Activated CD4-positive, alpha-beta T cell treated with anti-CD3 and anti-CD28 coated beads for 1 hour (primary cell): ENCODE measurements around the gene AKAP13.

ENCODE experiments used
- DNase-seq: peaks from one replicate; pipeline ENCODE4 v3.0.0-alpha.2; 2020

The AKAP13 gene

DNA sequence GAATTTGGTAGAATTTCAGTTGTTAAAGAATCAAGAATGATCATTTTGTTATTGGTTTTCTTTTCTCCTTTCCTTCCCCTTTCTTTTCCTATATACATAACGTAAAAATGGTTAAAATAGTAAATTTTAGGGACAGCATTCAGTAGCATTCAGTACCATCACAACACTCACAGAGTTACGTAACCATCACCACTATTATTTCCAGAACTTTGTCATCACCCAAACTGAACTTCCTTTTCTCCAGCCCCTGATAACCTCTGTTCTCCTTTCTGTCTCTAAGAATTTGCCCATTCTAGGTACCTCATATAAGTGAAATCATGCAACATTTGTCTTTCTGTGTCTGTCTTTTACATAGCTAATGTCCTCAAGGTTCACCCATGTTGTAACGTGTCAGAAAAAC is 165.3 kb downstream of the AKAP13 start:
- DNase-seq, result no peak

DNA sequence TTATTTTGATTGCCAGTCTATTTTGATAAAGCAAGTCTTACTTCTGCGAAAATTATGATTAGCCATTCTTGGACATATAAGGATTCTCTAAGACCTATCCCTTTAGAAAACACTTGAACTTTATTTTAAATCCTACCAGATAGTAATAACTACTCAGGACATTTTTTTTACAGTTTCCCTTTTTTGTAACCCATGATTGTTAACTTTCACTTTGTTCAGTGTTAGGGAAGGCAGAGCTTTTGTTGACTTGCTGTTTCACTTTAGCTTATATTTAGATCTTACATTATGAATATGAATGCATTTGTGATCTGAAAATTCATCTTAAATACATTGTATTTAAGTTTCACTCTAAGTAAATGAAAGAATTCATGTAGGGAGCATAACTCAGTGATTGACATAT is 167.0 kb downstream of the AKAP13 start:
- DNase-seq, result no peak

DNA sequence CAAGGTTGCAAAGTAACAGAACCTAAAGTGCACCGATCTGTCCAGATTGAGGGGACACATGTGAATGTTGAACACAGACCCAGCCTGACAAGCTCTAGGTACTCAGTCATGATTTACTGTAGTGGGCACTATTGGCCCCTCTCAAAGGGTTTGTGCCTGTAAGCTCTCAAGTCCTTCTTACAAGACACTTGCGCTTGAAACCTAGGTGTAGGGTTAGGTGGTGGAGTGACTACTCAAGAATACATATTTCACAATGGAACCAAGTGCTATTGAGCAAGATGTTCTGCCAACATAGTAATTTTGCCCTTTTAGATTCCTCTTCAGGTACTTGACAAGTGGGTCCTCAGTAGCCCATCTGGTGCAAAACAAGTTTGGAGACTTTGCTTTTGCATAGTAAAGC is 169.9 kb downstream of the AKAP13 start:
- no peak for DNase-seq

DNA sequence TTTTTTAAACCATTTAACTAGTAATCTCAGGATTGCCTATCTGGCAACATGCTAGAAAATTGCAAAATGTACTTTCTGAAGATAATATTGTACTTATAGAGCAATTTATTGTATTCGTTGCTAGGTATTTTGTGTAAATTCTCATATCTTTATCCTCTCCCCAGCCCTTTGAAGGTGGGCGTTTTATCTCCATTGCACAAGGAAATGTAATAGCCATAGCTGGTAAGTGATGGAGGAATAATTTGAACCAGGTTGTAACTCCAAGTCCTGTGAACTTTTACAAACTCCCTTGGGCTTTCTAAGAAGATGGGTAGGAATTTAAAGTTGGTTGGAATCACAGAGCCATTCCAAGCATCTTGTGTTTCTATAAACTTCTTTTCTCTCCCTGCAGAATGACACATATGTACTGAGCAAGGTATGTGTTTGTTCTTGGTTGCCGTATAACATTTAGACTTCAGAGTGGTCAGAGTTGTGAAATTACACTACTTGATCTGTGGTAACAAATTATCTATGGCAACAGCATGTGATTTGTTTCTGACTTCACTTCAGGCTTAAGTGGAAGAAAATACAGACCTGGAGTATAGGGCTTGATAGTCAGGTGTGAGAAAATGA is 170.9 kb downstream of the AKAP13 start:
- DNase-seq, result no peak

DNA sequence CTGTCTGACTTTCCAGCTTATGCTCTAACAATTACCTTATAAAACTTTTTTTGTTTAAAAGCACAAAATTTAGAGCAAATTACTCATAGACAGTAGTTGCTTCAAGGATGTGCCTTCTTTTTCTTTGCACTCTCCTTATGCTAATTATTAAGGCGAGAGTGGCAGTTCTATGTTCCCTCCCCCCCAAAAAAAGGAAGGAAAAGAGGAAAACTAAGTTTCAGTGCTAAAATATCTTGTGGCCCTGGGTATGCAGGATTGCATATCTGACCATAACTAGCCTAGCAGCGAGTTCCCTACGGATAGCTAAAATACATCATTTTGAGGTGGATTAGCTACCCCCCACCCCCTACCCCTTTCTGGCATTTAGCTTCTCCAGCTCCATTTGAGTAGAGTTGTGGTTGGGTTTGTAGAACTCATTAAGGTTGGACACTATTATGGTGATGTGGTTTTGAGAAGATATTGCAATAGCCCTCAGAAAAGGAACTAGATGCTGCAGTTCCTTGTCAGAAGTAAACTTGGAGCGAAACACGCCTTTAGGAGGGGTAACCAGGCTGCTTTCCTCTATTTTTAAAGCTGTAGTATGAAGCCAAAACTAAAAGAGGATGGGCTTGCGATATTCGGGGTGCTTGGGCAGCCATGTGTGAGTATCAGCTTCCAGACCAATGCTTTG is 174.6 kb downstream of the AKAP13 start:
- DNase-seq, result no peak

DNA sequence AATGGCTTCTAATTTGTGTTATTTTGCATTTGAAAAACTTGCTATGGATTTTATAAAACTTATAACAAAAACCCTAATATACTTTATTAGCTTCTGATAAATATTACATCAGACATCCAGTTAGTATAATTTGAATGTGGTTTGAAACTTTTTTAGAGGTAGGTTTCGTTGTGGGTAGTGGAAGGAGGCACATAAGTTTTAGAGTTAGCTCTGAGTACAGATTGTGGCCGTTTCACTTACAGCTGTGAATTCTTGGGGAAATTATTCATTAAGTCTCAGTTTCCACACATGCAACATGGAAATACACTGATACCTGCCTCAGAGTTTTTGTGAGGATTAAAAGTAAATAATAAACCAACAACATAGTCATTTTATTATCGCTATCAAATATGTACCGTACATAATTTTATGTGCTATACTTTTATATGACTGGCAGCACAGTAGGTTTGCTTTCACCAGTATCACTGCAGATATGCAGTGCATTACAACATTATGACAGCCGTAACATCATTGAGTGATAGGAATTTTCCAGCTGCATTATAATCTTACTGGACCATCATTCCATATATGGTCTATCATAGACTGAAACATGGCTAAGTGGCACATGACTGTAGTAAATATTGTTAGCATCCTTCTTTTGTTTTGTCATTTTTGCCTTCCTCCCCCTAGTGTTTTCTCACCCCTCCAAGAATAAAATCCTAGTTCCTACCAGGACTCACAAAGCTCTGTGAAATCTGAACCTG is 175.6 kb downstream of the AKAP13 start:
- no peak for DNase-seq

DNA sequence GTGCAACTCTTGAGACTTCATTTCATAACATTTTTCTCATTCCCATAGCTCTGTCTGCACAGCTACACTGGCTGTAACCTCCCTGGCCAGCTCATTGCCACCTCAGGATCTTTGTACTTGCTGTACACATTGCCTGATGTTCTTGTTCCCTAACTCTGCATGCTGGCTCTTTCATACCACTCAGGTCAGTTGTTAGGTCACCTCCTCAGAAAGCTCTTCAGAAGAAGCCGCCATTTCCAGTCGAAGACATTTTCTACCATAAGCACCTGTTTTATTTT is 176.2 kb downstream of the AKAP13 start:
- no peak for DNase-seq

DNA sequence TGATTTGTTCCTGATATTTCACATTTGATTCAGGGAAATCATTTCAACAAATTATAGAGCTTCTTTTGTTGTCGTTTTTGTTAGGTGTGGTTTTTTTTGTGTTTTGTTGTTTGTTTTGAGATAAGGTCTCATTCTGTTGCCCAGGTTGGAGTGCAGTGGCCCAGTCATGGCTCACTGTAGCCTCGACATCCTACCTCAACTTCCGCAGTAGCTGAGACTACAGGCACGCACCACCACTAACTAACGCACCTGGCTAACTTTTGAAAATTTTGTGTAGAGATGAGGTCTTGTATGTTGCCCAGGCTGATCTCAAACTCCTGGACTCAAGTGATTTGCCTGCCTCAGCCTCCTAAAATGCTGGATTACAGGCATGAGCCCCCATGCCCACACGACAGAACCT is 177.0 kb downstream of the AKAP13 start:
- no peak for DNase-seq

DNA sequence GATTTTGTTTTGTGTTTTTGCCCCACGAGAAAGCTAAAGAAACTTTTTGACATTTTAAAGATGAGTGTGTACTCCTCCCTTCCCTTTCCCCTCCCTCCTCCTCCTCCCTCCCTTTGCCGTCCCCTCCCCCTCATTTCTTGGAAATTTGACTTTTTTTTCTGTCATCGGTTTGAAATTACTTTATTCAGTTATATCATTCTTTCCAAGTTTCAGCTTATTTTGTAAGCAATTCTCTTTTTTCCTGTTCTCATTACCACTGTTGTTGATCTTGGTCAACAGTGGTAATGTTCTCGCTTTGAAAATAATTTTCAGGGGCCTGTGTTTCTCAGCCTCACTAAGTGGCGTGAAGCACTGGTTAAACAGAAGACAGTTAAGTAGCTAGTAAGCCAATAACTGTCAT is 178.4 kb downstream of the AKAP13 start:
- no peak for DNase-seq

DNA sequence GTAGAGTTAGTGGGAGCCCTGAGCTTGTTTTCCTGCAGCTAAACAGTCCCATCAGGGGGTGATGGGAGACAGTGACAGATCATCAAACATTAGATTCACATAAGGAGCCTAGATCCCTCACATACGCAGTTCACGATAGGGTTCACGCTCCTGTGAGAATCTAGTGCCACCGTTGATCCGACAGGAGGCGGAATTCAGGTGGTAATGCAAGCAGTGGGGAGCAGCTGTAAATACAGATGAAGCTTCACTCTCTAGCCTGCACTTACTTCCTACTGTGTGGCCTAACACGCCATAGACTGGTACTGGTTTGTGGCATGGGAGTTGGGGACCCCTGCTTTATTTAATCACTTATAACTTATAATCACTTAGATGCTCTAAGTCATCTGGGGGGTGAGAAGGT is 179.1 kb downstream of the AKAP13 start:
- DNase-seq, result no peak

DNA sequence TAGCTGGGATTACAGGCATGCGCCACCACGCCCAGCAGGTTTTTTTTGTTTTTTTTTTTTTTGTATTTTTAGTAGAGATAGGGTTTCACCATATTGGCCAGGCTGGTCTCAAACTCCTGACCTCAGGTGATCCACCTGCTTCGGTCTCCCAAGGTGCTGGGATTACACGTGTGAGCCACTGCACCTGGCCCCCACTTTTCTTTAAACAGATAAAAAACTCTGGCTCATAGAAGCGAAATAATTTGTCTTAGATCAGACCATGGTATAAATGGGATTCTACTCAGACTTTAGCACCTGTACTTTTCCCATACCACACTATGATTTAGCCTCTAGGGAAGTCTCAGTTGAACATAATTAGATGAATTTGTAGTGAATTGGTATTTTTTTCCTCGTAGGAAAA is 182.4 kb downstream of the AKAP13 start:
- DNase-seq, result no peak

DNA sequence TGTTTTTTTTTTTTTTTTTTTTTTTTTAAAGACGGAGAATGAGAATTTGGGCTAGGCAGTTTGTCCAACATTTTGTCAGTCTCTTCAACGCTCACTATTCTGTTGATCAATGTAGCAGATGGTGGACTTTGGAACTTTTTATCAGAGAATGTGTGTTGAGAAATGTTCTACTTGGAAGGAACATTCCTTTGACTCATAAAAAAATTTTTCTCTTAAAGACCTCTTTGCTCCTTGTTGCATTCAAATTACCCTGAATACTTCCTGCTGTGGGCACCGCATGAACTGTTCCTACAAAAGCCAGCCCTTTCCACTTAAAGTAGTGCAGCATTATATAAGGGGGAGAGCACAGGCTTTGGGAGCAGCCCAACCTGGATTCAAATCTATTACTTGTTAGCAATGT is 182.9 kb downstream of the AKAP13 start:
- no peak for DNase-seq

DNA sequence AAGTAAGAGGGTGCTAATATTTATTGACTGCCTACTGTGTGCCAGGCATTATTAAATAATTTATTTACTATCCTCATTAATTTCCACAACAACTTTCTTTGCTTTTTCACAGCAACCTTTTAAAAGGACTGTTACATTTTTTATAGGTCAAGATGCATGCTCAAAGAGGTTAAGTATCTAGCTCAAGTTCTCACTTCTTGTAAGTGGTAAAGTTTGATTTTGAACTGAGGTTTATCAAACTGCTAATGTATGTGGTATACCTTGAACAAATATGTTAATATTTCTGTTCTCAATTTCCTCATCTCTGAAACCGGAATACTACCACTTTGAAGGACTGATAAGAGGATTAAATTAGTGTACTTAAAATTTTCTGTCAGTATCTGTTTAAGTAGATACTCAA is 183.3 kb downstream of the AKAP13 start:
- no peak for DNase-seq

DNA sequence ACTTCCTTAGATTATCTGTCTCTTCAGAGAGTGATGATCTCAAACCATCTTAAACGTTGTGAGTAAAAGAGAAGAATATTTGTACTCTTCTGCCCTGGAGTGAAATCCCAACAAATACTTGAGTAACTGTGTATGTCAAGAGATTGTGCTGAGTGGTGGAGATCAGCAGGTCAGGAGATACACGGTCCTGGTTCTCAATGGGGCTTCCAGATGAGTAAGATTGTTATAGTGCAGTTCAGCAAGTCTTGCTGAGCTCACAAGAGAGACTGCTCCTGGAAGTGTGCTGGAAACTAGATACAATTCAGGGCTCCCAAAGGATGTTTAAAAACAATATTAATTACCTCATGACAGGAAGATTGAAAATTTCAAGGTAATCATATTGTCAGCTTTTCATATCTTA is 184.3 kb downstream of the AKAP13 start:
- DNase-seq, result no peak

DNA sequence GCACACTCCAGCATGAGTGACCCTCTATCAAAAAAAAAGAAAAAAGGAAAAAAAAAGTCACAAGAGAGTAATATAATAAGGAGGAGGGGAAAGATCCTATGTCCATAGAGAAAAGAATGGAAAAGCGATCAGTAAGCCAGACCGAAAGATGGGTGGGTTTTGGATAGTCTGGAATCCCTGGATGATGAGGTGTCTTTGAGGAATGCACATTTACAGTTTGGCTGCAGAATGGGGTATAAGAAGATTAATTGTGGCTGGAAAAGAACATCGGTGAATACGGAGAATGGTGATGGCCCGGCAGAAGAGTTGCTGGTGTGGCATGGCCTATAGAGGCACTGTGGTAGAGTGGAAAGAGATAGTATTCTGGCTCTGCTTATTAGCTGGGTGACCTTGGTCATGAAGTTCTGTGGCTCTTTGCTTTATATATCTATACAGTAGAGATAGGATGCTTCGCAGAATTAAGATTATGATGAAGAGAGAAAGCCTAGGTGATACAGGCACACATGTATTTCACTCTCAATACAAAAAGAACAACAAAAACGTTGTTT is 187.9 kb downstream of the AKAP13 start:
- no peak for DNase-seq

DNA sequence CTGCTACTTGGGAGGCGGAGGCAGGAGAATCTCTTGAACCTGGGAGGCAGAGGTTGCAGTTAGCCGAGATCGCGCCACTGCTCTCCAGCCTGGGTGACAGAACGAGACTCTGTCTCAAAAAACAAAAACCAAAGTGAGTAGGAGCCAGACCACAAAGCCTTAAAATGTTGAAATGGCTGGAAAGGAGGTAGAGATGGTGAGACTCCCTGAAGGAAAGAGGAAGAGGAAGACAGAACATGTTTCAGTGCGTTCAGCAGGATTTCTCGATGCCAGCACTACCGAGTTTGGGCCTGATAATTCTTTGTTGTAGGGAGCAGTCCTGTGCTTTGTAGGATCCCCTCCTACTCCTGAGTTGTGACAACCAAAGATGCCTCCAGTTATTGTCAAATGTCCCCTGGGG is 189.9 kb downstream of the AKAP13 start:
- no peak for DNase-seq

DNA sequence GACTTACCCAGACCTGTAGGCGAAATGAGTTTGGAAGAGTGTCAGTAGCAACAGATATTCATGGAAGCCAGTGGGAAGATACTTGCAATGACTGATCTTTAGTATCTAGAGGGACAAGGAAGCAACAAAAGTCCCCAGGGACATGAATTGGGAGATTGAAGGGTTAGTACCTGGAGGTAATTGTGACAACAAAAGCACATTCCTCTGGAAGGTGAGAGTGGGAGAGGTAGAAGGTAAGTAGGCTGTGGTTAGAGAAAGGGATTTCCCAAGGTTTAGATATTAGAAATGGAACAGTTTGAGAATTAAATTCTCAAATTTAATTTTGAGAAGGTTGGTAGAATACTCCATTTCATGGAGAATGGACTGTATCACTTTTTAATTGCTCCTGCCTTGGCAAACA is 191.4 kb downstream of the AKAP13 start:
- DNase-seq, result no peak

DNA sequence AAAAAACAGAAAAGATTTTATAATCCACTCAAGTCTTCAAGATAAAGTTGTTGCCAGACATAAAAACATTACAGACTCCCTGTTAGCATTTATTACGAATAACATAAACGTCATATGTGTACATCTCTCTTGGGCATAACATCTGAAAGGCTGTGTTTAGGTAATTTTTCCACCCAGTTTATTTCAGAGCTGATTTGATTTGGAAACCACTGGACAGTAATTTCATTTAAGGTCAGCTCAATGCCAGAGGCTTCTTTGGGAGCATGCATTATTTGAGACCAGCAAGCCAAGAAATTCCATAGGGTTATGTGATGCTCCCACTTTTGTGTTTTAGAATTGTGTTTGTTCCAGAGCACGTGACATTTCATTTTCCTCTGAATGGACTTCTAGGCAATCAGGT is 196.0 kb downstream of the AKAP13 start:
- DNase-seq, result no peak

DNA sequence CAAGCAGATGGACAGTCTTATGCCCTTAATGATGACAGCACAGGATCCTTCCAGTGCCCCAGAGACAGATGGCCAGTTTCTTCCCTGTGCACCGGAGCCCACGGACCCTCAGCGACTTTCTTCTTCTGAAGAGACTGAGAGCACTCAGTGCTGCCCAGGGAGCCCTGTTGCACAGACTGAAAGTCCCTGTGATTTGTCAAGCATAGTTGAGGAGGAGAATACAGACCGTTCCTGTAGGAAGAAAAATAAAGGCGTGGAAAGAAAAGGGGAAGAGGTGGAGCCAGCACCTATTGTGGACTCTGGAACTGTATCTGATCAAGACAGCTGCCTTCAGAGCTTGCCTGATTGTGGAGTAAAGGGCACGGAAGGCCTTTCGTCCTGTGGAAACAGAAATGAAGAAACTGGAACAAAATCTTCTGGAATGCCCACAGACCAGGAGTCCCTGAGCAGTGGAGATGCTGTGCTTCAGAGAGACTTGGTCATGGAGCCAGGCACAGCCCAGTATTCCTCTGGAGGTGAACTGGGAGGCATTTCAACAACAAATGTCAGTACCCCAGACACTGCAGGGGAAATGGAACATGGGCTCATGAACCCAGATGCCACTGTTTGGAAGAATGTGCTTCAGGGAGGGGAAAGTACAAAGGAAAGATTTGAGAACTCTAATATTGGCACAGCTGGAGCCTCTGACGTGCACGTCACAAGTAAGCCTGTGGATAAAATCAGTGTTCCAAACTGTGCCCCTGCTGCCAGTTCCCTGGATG is 198.7 kb downstream of the AKAP13 start:
- DNase-seq, result no peak

DNA sequence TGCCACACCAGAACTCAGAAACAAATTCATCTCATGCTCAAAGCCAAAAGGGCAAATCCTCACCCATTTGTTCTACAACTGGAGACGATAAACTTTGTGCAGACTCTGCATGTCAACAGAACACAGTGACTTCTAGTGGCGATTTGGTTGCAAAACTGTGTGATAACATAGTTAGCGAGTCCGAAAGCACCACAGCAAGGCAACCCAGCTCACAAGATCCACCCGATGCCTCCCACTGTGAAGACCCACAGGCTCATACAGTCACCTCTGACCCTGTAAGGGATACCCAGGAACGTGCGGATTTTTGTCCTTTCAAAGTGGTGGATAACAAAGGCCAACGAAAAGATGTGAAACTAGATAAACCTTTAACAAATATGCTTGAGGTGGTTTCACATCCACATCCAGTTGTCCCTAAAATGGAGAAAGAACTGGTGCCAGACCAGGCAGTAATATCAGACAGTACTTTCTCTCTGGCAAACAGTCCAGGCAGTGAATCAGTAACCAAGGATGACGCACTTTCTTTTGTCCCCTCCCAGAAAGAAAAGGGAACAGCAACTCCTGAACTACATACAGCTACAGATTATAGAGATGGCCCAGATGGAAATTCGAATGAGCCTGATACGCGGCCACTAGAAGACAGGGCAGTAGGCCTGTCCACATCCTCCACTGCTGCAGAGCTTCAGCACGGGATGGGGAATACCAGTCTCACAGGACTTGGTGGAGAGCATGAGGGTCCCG is 199.7 kb downstream of the AKAP13 start:
- DNase-seq, result no peak

DNA sequence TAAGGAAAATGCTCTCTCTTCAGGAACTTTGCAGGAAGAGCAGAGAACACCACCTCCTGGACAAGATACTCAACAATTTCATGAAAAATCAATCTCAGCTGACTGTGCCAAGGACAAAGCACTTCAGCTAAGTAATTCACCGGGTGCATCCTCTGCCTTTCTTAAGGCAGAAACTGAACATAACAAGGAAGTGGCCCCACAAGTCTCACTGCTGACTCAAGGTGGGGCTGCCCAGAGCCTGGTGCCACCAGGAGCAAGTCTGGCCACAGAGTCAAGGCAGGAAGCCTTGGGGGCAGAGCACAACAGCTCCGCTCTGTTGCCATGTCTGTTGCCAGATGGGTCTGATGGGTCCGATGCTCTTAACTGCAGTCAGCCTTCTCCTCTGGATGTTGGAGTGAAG is 200.5 kb downstream of the AKAP13 start:
- DNase-seq, result no peak

DNA sequence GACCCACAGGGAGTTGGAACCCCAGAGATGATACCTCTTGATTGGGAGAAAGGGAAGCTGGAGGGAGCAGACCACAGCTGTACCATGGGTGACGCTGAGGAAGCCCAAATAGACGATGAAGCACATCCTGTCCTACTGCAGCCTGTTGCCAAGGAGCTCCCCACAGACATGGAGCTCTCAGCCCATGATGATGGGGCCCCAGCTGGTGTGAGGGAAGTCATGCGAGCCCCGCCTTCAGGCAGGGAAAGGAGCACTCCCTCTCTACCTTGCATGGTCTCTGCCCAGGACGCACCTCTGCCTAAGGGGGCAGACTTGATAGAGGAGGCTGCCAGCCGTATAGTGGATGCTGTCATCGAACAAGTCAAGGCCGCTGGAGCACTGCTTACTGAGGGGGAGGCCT is 201.1 kb downstream of the AKAP13 start:
- no peak for DNase-seq
